Ishikawa (cell line): ENCODE measurements around the gene NCAPG2.

Experiments
- CEBPB ChIP-seq: IDR thresholded peaks from 2 replicates; pipeline ENCODE4 v1.6.1; 2012
- CREB1 ChIP-seq: IDR thresholded peaks from 2 replicates; pipeline ENCODE4 v1.6.1; 2012; ENCODE audit warnings: low read depth
- EP300 ChIP-seq: IDR thresholded peaks from 2 replicates; pipeline ENCODE4 v1.6.1; 2012; ENCODE audit warnings: borderline replicate concordance
- FOXM1 ChIP-seq: IDR thresholded peaks from 2 replicates; pipeline ENCODE4 v1.6.1; 2012; ENCODE audit warnings: low read depth, borderline replicate concordance
- NFIC ChIP-seq: IDR thresholded peaks from 2 replicates; pipeline ENCODE4 v1.6.1; 2012
- RAD21 ChIP-seq: IDR thresholded peaks from 2 replicates; pipeline ENCODE4 v1.6.1; 2012; ENCODE audit warnings: low read depth
- USF1 ChIP-seq: IDR thresholded peaks from 2 replicates; pipeline ENCODE4 v1.6.1; 2012
- YY1 ChIP-seq: IDR thresholded peaks from 2 replicates; pipeline ENCODE4 v1.6.1; 2012; ENCODE audit warnings: low read depth
- TF ChIP-seq, protein P1 (sequence below): IDR thresholded peaks from 2 replicates; pipeline ENCODE4 v1.6.1; 2012
- TF ChIP-seq, protein P2 (sequence below): IDR thresholded peaks from 2 replicates; pipeline ENCODE4 v1.6.1; 2012; ENCODE audit warnings: low read depth, mild to moderate bottlenecking

DNA sequence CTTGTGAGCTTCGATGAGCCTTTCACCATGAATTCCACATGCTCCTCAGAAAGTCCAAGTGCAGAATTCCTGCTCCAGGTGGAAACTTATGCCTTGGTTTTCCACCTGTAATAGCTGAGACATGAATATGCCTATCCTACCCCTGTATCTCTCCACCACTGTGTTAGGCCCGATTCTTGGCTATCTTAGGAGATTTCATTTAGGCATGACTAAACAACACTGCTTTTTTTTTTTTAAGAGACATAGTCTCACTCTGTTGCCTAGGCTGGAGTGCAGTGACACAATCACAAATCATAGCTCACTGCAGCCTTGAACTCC lies 57.2 kb downstream of the NCAPG2 start:
- TF ChIP-seq CEBPB (no peak), CREB1 (no peak), RAD21 (no peak), USF1 (no peak), NFIC (no peak), EP300 (no peak), FOXM1 (no peak), YY1 (no peak)
- TF ChIP-seq, protein P1, sequence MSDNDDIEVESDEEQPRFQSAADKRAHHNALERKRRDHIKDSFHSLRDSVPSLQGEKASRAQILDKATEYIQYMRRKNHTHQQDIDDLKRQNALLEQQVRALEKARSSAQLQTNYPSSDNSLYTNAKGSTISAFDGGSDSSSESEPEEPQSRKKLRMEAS, result no peak
- TF ChIP-seq, protein P2, sequence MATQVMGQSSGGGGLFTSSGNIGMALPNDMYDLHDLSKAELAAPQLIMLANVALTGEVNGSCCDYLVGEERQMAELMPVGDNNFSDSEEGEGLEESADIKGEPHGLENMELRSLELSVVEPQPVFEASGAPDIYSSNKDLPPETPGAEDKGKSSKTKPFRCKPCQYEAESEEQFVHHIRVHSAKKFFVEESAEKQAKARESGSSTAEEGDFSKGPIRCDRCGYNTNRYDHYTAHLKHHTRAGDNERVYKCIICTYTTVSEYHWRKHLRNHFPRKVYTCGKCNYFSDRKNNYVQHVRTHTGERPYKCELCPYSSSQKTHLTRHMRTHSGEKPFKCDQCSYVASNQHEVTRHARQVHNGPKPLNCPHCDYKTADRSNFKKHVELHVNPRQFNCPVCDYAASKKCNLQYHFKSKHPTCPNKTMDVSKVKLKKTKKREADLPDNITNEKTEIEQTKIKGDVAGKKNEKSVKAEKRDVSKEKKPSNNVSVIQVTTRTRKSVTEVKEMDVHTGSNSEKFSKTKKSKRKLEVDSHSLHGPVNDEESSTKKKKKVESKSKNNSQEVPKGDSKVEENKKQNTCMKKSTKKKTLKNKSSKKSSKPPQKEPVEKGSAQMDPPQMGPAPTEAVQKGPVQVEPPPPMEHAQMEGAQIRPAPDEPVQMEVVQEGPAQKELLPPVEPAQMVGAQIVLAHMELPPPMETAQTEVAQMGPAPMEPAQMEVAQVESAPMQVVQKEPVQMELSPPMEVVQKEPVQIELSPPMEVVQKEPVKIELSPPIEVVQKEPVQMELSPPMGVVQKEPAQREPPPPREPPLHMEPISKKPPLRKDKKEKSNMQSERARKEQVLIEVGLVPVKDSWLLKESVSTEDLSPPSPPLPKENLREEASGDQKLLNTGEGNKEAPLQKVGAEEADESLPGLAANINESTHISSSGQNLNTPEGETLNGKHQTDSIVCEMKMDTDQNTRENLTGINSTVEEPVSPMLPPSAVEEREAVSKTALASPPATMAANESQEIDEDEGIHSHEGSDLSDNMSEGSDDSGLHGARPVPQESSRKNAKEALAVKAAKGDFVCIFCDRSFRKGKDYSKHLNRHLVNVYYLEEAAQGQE, result no peak
